Hepatic stellate cell (primary cell): ENCODE data around the gene DDIT3.

Experiments
- DNase-seq: peaks from one replicate; pipeline ENCODE4 v3.0.0; 2011; ENCODE audit warnings: low spot score

The DDIT3 gene

GRCh38 chr12:57485695-57486094 lies 34.6 kb downstream of the DDIT3 start:
- DNase-seq = no peak

GRCh38 chr12:57483466-57483865 lies 36.8 kb downstream of the DDIT3 start:
- peak; percentile 60 for DNase-seq

GRCh38 chr12:57481671-57482070 lies 38.6 kb downstream of the DDIT3 start:
- no peak for DNase-seq

- DNase-seq = no peak
These were observed 40.8 kb downstream of the DDIT3 start, which contains the start of gene ARHGAP9 for GRCh38 chr12:57479376-57480115. Gene ARHGAP9 (minus strand): TSS chr12:57479866. CDS start chr12:57479406, 460 bp downstream.

- no peak for DNase-seq
These were observed 41.3 kb downstream of the DDIT3 start for GRCh38 chr12:57479043-57479375.

- no peak for DNase-seq
These were observed 42.3 kb downstream of the DDIT3 start for GRCh38 chr12:57477710-57478681.

- DNase-seq = no peak
These were observed 43.2 kb downstream of the DDIT3 start for GRCh38 chr12:57476993-57477709.

GRCh38 chr12:57476162-57476992 lies 43.9 kb downstream of the DDIT3 start:
- DNase-seq = no peak

GRCh38 chr12:57475271-57476161 lies 44.8 kb downstream of the DDIT3 start:
- peak; percentile 58 for DNase-seq

- no peak for DNase-seq
These were observed 45.5 kb downstream of the DDIT3 start for GRCh38 chr12:57474862-57475261.

GRCh38 chr12:57474430-57474829 lies 45.9 kb downstream of the DDIT3 start:
- no peak for DNase-seq

GRCh38 chr12:57473886-57474285 lies 46.4 kb downstream of the DDIT3 start:
- no peak for DNase-seq

GRCh38 chr12:57473392-57473791 lies 46.9 kb downstream of the DDIT3 start:
- no peak for DNase-seq

GRCh38 chr12:57472391-57472790 lies 47.9 kb downstream of the DDIT3 start:
- DNase-seq = no peak

- no peak for DNase-seq
These were observed 48.7 kb downstream of the DDIT3 start for GRCh38 chr12:57471661-57472060.

- DNase-seq = no peak
These were observed 49.2 kb downstream of the DDIT3 start for GRCh38 chr12:57470970-57471656.

GRCh38 chr12:57470286-57470969 lies 49.9 kb downstream of the DDIT3 start:
- no peak for DNase-seq

GRCh38 chr12:57469296-57470164 lies 50.8 kb downstream of the DDIT3 start:
- no peak for DNase-seq
